Measurements from ENCODE around the gene TRIM9. TPM values are rescaled to one million over a fixed set of nuclear protein-coding genes. Genes with fewer than 3 reads are reported as not detected.

Gene TRIM9
- total and polyA plus RNA-seq, 2 donors (not counting 1 experiment from before 2014, with no cell fraction given) = 0.10 to 0.50 TPM

DNA sequence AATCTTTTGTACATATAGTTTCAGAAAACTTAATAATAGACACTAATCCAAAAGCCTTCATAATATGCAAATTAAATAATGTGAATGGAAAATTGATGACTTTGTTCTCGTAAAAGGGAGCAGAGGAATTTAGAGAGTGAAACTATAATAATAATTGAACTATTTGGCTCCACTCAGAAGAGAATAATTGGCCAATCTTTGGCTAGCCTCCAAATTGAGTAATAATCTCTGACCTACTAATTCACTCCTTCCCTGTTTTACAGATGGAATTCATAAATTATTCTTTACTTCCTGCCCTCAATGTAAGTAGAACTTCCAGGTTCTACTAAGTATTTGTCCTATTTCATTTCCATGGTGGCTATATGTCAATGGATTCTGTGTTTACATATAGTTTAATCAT is 15.8 kb downstream of the TRIM9 start:
- no peaks in the 10 kb centered on the region for H3K4me1 ChIP-seq (ENCODE audit: control insufficient read depth, extremely low read depth, insufficient read depth, low read length)
- no peaks in the 10 kb centered on the region for H3K9me3 ChIP-seq (ENCODE audit: control insufficient read depth, insufficient read depth, low read depth, low read length)
- peaks cover 5% of the 10 kb centered on the region for H3K27me3 ChIP-seq (ENCODE audit: control insufficient read depth, insufficient read depth, low read length)
- no peak overlapping the region for H3K9ac ChIP-seq (ENCODE audit: insufficient read depth, low read length)
- DNase-seq (ENCODE audit: low read depth in 2 of 2) = peak in 1 of 2 donors; percentile 40
- H3K4me2 ChIP-seq (ENCODE audit: extremely low read depth, insufficient read depth, low read length) = no peak overlapping the region
- H3K4me3 ChIP-seq (replicated peaks in 1 of 4; ENCODE audit: control extremely low read depth in 1 of 4, insufficient read depth in 1 of 4, low read depth in 3 of 4, low read length in 4 of 4) = no peak overlapping the region
- TF ChIP-seq CTCF (conservative IDR thresholded peaks at IDR 0.05 in 1 of 2, IDR thresholded peaks at IDR 0.05 in 1 of 2; ENCODE audit: low read depth in 1 of 2, low read length in 2 of 2) (no peak), EZH2 (IDR thresholded peaks at IDR 0.05; ENCODE audit: low read length, missing control alignments) (no peak)
- no peaks in the 10 kb centered on the region for H3K79me2 ChIP-seq (ENCODE audit: control insufficient read depth, insufficient read depth, low read length)
- no peaks in the 10 kb centered on the region for H4K20me1 ChIP-seq (ENCODE audit: control insufficient read depth, extremely low read depth, insufficient read depth, low read length)
- H3K27ac ChIP-seq (ENCODE audit: insufficient read depth, low read length) = no peak overlapping the region
- no peak overlapping the region for H2AFZ ChIP-seq (ENCODE audit: low read length)
- no peaks in the 10 kb centered on the region for H3K36me3 ChIP-seq (ENCODE audit: control insufficient read depth, insufficient read depth, low read length)

DNA sequence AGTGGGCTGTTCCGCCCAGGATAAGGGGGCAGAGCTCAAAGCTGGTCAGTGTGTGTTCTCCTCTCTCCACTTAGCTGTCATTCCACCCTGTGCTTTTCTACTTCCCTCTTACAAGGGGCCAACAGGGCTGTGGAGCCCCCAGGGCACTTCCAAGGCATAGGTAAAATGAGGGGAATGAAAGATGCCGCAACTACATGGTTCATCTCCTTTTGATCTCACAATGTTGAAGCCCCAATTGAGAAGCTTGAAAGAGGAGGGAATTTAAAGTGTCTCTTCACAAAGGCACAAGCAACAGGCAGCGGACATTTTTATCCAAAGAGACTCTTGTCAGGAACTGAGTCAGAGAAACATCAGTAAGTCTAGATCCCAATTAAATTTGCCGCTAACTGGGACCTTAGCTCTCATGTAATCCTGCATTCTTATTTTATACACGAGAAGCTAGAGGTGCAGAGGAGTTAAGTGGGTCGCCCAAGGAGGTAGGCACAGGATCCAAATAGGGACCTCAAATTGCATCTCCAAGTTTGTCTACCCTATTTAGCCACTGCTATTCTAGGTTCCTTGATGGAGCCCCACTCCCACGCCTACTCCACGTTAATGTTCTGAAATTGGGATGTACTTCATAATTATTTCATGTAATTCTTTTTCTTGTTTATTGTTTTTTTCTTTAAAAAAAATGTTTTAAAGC is 20.1 kb downstream of the TRIM9 start:
- no peaks in the 10 kb centered on the region for H4K20me1 ChIP-seq (ENCODE audit: control insufficient read depth, extremely low read depth, insufficient read depth, low read length)
- no peaks in the 10 kb centered on the region for H3K4me1 ChIP-seq (ENCODE audit: control insufficient read depth, extremely low read depth, insufficient read depth, low read length)
- no peak overlapping the region for H3K4me2 ChIP-seq (ENCODE audit: extremely low read depth, insufficient read depth, low read length)
- no peaks in the 10 kb centered on the region for H3K36me3 ChIP-seq (ENCODE audit: control insufficient read depth, insufficient read depth, low read length)
- no peak overlapping the region for H2AFZ ChIP-seq (ENCODE audit: low read length)
- no peak for DNase-seq (ENCODE audit: low read depth in 2 of 2)
- no peak overlapping the region for H3K9ac ChIP-seq (ENCODE audit: insufficient read depth, low read length)
- H3K79me2 ChIP-seq (ENCODE audit: control insufficient read depth, insufficient read depth, low read length) = no peaks in the 10 kb centered on the region
- no peak overlapping the region for H3K4me3 ChIP-seq (replicated peaks in 1 of 4; ENCODE audit: control extremely low read depth in 1 of 4, insufficient read depth in 1 of 4, low read depth in 3 of 4, low read length in 4 of 4)
- TF ChIP-seq CTCF (conservative IDR thresholded peaks at IDR 0.05 in 1 of 2, IDR thresholded peaks at IDR 0.05 in 1 of 2; ENCODE audit: low read depth in 1 of 2, low read length in 2 of 2) (no peak), EZH2 (IDR thresholded peaks at IDR 0.05; ENCODE audit: low read length, missing control alignments) (no peak)
- H3K9me3 ChIP-seq (ENCODE audit: control insufficient read depth, insufficient read depth, low read depth, low read length) = no peaks in the 10 kb centered on the region
- no peak overlapping the region for H3K27ac ChIP-seq (ENCODE audit: insufficient read depth, low read length)
- H3K27me3 ChIP-seq (ENCODE audit: control insufficient read depth, insufficient read depth, low read length) = peaks cover 5% of the 10 kb centered on the region

DNA sequence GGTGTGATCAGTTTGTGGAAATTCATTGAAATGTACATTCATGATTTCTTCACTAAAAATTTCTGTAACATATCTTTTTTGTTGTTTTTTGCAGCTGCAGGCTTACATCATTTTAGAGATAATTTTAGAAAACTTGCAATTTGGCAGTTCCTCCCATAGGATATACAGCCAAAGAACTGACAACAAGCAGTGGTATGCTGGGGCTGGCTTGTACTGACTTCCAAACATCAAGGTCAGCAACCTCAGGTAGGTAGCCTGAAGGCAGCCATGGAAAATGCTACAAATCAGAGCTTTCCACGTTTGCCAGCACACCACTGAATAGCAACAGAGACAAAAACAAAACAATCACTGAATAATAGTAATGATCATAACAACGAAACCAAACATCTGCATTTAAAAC is 21.2 kb downstream of the TRIM9 start:
- DNase-seq (ENCODE audit: low read depth in 2 of 2) = peak in 1 of 2 donors; percentile 18
- no peaks in the 10 kb centered on the region for H3K79me2 ChIP-seq (ENCODE audit: control insufficient read depth, insufficient read depth, low read length)
- H3K9ac ChIP-seq (ENCODE audit: insufficient read depth, low read length) = no peak overlapping the region
- no peak overlapping the region for H3K27ac ChIP-seq (ENCODE audit: insufficient read depth, low read length)
- no peaks in the 10 kb centered on the region for H3K36me3 ChIP-seq (ENCODE audit: control insufficient read depth, insufficient read depth, low read length)
- no peak overlapping the region for H2AFZ ChIP-seq (ENCODE audit: low read length)
- peaks cover 7% of the 10 kb centered on the region for H3K27me3 ChIP-seq (ENCODE audit: control insufficient read depth, insufficient read depth, low read length)
- no peaks in the 10 kb centered on the region for H3K9me3 ChIP-seq (ENCODE audit: control insufficient read depth, insufficient read depth, low read depth, low read length)
- TF ChIP-seq CTCF (conservative IDR thresholded peaks at IDR 0.05 in 1 of 2, IDR thresholded peaks at IDR 0.05 in 1 of 2; ENCODE audit: low read depth in 1 of 2, low read length in 2 of 2) (no peak), EZH2 (IDR thresholded peaks at IDR 0.05; ENCODE audit: low read length, missing control alignments) (no peak)
- H4K20me1 ChIP-seq (ENCODE audit: control insufficient read depth, extremely low read depth, insufficient read depth, low read length) = no peaks in the 10 kb centered on the region
- H3K4me3 ChIP-seq (replicated peaks in 1 of 4; ENCODE audit: control extremely low read depth in 1 of 4, insufficient read depth in 1 of 4, low read depth in 3 of 4, low read length in 4 of 4) = no peak overlapping the region
- H3K4me1 ChIP-seq (ENCODE audit: control insufficient read depth, extremely low read depth, insufficient read depth, low read length) = no peaks in the 10 kb centered on the region
- no peak overlapping the region for H3K4me2 ChIP-seq (ENCODE audit: extremely low read depth, insufficient read depth, low read length)
